CD4-positive, CD25-positive, alpha-beta regulatory T cell (primary cell): ENCODE results near the gene ACADVL. TPM values are rescaled to one million over a fixed set of nuclear protein-coding genes. Genes with fewer than 3 reads are reported as not detected.
A peak's percentile ranks its signal among the peaks of the same experiment; 100 is the strongest.

Source experiments
- ATAC-seq, 2 donors: fragments of 150-1000 bp; cut with Tn5 transposase; one replicate each; pipeline ENCODE4 v1.10.0; 2021; ENCODE audit warnings: low read depth in 2 of 2, moderate number of reproducible peaks in 2 of 2, moderate library complexity in 1 of 2
- DNase-seq, 3 donors: peaks; one replicate each; pipeline versions ENCODE4 v3.0.0 to v3.0.0-alpha.2; 2012 to 2022; ENCODE audit warnings: mixed read lengths in 1 of 3
- H3K27ac ChIP-seq: one replicate; pipeline ENCODE4 v1.7.0; 2013; ENCODE audit warnings: mild to moderate bottlenecking, low read length; ENCODE audit not compliant: insufficient read depth, poor library complexity, severe bottlenecking
- H3K27me3 ChIP-seq: one replicate; pipeline ENCODE4 v1.7.0; 2013; ENCODE audit warnings: low read length; ENCODE audit not compliant: control insufficient read depth, insufficient read depth
- H3K36me3 ChIP-seq: one replicate; pipeline ENCODE4 v1.7.0; 2013; ENCODE audit warnings: mild to moderate bottlenecking, low read length, moderate library complexity; ENCODE audit not compliant: control insufficient read depth, insufficient read depth
- H3K4me1 ChIP-seq: 2 replicates; pipeline ENCODE4 v1.7.0; 2013; ENCODE audit warnings: mild to moderate bottlenecking, low read length; ENCODE audit not compliant: insufficient read depth, control insufficient read depth, poor library complexity, severe bottlenecking
- H3K4me3 ChIP-seq: one replicate; pipeline ENCODE4 v1.7.0; 2013; ENCODE audit warnings: low read depth, mild to moderate bottlenecking, low read length, moderate library complexity
- H3K9me3 ChIP-seq, 2 experiments: 1 replicate in 1 of 2; 2 replicates in 1 of 2; pipeline ENCODE4 v1.7.0; 2013; ENCODE audit warnings: low read length in 2 of 2, mild to moderate bottlenecking in 1 of 2, moderate library complexity in 1 of 2; ENCODE audit not compliant: control insufficient read depth in 2 of 2
- H3K27ac Mint-ChIP-seq, 3 donors: one replicate each; pipeline ENCODE4 v1.8.0; 2020 to 2022; ENCODE audit warnings: mild to moderate bottlenecking in 3 of 3, mixed read lengths in 3 of 3, moderate library complexity in 2 of 3
- H3K27me3 Mint-ChIP-seq: one replicate; pipeline ENCODE4 v1.8.0; 2022; ENCODE audit warnings: mild to moderate bottlenecking, mixed read lengths
- H3K36me3 Mint-ChIP-seq: one replicate; pipeline ENCODE4 v1.8.0; 2020; ENCODE audit warnings: mixed read lengths
- H3K4me1 Mint-ChIP-seq, 4 donors: one replicate each; pipeline ENCODE4 v1.8.0; 2020 to 2022; ENCODE audit warnings: mixed read lengths in 4 of 4, mild to moderate bottlenecking in 1 of 4
- H3K4me3 Mint-ChIP-seq, 4 donors: one replicate each; pipeline ENCODE4 v1.8.0; 2020 to 2022; ENCODE audit warnings: mild to moderate bottlenecking in 4 of 4, mixed read lengths in 4 of 4, moderate library complexity in 3 of 4
- H3K9me3 Mint-ChIP-seq, 7 donors: one replicate each; pipeline ENCODE4 v1.8.0; 2020 to 2022; ENCODE audit warnings: mixed read lengths in 7 of 7, mild to moderate bottlenecking in 3 of 7, moderate library complexity in 2 of 7
- polyA plus RNA-seq, 4 donors: library from polyadenylated mRNA; unstranded; fragments of 300-500 nt; fragmentation: Illumina TruSeq; gene quantifications; one replicate each; pipeline ENCODE4 v1.2.3, GENCODE V29; 2021
- total RNA-seq: library from RNA; stranded (reverse); gene quantifications from one replicate; pipeline ENCODE4 v1.2.3, GENCODE V29; 2022

ACADVL gene
- total and polyA plus RNA-seq, 5 donors from 2014 or later: 73.6 to 277 (median 86.1) TPM

DNA sequence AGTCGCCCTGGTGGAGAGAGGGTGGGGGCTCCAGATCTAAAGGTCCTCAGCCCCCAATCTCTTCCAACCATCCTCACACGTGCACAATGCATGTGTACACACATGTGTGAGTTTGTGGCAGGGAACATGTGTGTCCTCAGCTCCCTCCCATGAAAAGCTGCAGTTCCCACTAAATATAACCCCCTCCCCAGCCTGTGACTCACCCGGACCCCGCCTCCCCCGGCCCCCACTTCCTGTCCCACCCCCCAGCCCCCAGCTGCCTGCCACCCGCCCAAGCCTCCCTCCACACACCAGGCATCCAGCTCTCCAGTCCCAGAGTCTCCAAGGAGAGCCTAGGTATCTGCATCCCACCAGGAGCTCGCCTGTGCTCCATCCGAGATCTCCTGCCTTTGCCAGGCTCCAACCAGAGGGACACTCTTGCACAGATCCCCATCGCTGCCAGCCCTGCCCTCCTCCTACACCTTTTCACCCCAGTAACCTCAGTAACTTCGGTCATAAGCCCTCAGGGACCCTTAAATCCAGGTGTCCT lies 4.0 kb upstream of the ACADVL start:
- Histone ChIP-seq H3K27ac (peak overlapping the region; percentile 97), H3K4me1 (peaks cover 57% of the 10 kb centered on the region)
- ATAC-seq: no peak

DNA sequence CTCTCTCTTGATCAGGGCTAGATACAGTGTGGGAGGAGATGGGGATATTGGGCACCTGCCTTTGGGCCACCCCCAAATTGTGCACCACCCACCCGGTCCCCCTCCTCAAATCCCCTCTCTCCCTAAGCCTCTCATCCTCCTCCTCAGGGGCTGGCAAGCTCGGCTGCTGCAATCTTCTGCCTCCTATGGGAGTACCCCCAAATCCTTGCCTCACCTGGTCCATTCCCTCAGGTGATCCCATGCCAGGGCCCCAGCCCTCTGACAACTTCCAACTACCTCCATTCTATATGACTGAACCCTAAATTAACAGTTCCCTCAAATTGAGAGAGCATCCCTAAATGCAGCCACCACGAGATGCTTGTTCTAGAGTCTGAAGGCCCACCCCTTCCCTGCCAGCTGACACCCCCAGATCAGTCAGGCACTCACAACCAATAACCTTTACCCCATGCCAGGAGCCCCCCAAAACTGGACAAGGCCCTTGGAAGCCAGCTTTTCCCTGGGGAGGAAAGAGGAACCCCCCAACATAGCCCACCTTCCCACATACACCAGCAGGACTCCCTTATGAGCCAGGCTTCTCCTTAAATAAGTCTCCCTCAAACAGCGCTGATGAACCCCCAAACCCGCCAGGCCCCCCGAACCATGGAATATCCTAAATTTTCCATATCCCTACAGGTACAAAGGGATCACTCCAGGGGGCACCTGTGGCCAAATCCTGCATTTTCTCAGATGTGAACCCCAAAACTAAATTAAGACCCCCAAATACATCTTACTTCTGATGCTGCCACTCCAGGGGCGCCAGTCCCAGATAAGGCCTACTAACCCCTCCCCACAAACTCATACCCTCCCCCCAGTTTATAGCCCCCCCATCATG lies 3.3 kb upstream of the ACADVL start:
- ATAC-seq (no peak), DNase-seq (no peak)
- peak overlapping the region; percentile 23 for H3K27ac ChIP-seq
- no peaks in the 10 kb centered on the region for H3K27me3 ChIP-seq
- H3K36me3 Mint-ChIP-seq: no peaks in the 10 kb centered on the region
- no peaks in the 10 kb centered on the region for H3K9me3 ChIP-seq
- no peaks in the 10 kb centered on the region for H3K36me3 ChIP-seq
- H3K4me3 Mint-ChIP-seq: peak overlapping the region; percentile 60 to 86 (median 72)
- peaks cover 64% of the 10 kb centered on the region for H3K4me1 ChIP-seq
- no peak overlapping the region for H3K4me3 ChIP-seq
- H3K27me3 Mint-ChIP-seq: peaks cover 18% of the 10 kb centered on the region
- H3K9me3 Mint-ChIP-seq: no peaks in the 10 kb centered on the region
- peaks cover 0 to 80% (median 41%) of the 10 kb centered on the region in 4 donors for H3K4me1 Mint-ChIP-seq
- H3K27ac Mint-ChIP-seq: peak overlapping the region; percentile 72 to 93 (median 91)

More for the DNA sequence above, 4.0 kb upstream of the ACADVL start:
- no peaks in the 10 kb centered on the region for H3K36me3 ChIP-seq
- H3K4me1 Mint-ChIP-seq: peaks cover 0 to 73% (median 35%) of the 10 kb centered on the region in 4 donors
- peaks cover 23% of the 10 kb centered on the region for H3K27me3 Mint-ChIP-seq
- H3K4me3 Mint-ChIP-seq: peak overlapping the region in 3 of 4 donors; percentile 76 to 96 (median 86)
- no peaks in the 10 kb centered on the region for H3K9me3 Mint-ChIP-seq
- no peak overlapping the region for H3K4me3 ChIP-seq
- no peaks in the 10 kb centered on the region for H3K9me3 ChIP-seq
- no peaks in the 10 kb centered on the region for H3K27me3 ChIP-seq
- H3K36me3 Mint-ChIP-seq: no peaks in the 10 kb centered on the region
- DNase-seq: no peak
- peak overlapping the region in 1 of 3 donors; percentile 93 for H3K27ac Mint-ChIP-seq

DNA sequence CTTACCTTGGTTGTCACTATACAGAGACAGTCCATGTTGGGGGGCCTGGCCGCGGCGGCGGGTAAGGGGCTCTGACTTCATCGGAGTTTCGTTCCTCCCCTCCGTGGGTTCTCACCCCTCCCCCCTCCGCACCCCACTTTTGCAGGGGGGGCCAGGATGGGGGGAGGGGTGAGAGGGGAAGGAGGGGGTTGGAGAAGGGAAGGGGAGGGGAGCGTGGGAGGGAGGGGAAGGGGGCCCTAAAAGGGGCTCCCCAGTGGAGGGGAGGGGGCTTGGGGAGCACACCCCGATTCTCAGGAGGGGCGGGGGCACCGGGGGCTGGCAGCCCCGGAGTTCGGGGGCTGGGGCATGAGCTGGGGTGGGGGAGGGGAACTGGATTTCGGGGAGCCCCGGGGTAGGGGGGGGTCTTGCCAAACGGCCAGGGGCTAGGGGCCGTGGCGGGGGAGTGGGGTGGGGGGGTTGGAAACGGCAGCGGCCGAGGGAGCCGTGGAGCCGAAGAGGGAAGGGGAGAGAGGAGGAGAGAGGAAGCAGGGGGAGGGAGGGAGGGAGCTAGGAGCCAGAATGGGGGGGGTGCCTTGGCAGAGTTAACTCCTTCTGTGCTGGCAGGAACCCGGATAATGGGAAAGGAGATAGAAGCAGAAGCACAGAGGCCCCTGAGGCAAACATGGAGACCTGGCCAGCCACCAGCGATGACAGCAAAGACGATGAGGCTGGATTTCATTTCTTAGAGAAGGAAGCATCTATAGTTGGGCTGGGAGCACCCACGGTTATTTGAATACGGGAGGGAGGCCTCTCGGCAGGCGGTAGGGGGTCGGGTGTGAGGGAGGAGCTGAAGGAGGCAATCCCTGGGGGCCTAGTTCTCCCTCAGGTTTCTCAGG lies 2.4 kb upstream of the ACADVL start:
- peak in 1 of 3 donors; percentile 28 for DNase-seq
- Mint-ChIP-seq H3K36me3 (no peaks in the 10 kb centered on the region), H3K27ac (peak overlapping the region in 2 of 3 donors; percentile 91 to 92), H3K4me3 (peak overlapping the region; percentile 11 to 96 (median 72)), H3K27me3 (peaks cover 11% of the 10 kb centered on the region), H3K4me1 (peaks cover 0 to 78% (median 40%) of the 10 kb centered on the region in 4 donors), H3K9me3 (no peaks in the 10 kb centered on the region)
- Histone ChIP-seq H3K9me3 (no peaks in the 10 kb centered on the region), H3K27ac (peak overlapping the region; percentile 60), H3K4me1 (peaks cover 70% of the 10 kb centered on the region), H3K4me3 (no peak overlapping the region), H3K27me3 (no peaks in the 10 kb centered on the region), H3K36me3 (peaks cover 3% of the 10 kb centered on the region)
- ATAC-seq: no peak

DNA sequence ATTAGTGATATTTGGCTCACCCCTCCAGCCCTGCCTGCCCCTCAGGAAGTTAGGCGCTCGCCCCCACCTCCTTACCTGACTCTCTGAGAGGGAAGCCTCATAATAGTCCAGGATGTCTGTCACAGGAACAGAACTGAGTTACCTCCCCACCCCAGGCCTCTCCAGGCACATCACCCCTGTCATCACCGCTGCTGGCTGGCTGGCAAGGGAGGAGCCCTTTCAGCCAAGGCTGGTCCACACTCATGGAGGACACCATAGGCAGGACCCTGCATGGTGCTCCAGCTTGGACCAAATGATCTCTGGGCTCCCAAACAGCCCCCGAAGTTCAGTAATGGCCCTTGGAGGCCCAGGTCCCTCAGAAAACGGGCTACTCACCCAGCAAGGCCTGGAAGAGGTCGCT lies 1.6 kb upstream of the ACADVL start:
- DNase-seq (no peak), ATAC-seq (no peak)
- peaks cover 10% of the 10 kb centered on the region for H3K36me3 ChIP-seq
- Mint-ChIP-seq H3K4me1 (peaks cover 0 to 76% (median 39%) of the 10 kb centered on the region in 4 donors), H3K4me3 (peak overlapping the region; percentile 51 to 96 (median 72)), H3K9me3 (no peaks in the 10 kb centered on the region), H3K27ac (peak overlapping the region in 1 of 3 donors; percentile 62), H3K36me3 (no peaks in the 10 kb centered on the region), H3K27me3 (peaks cover 11% of the 10 kb centered on the region)
- H3K9me3 ChIP-seq: no peaks in the 10 kb centered on the region
- no peak overlapping the region for H3K4me3 ChIP-seq
- H3K4me1 ChIP-seq: peaks cover 70% of the 10 kb centered on the region
- no peaks in the 10 kb centered on the region for H3K27me3 ChIP-seq
- peak overlapping the region; percentile 60 for H3K27ac ChIP-seq

DNA sequence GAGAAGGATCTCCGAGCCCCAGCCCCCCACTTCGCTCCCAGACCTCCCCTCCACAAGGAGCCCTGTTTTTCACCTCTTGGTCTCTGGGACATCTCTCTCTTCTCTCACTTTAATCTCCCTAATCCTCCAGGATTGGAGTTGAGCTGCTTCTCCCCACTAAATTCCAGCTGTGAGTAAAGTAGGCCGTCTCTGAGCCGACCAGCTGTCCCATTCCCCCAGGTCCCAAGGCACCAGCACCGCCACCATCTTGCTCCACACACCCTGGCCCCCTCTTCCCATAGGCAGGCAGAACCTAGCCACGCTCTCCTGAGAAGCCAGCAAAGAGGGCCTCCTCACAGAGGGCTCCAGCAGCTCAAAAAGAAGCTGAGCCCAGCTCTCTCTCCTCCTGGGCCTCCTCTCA lies 980 bp upstream of the ACADVL start:
- Histone ChIP-seq H3K4me1 (peaks cover 65% of the 10 kb centered on the region), H3K27me3 (no peaks in the 10 kb centered on the region), H3K27ac (peak overlapping the region; percentile 83), H3K4me3 (no peak overlapping the region), H3K9me3 (no peaks in the 10 kb centered on the region), H3K36me3 (peaks cover 16% of the 10 kb centered on the region)
- ATAC-seq: no peak
- Mint-ChIP-seq H3K27me3 (peaks cover 11% of the 10 kb centered on the region), H3K27ac (peak overlapping the region; percentile 55 to 91 (median 79)), H3K4me3 (peak overlapping the region in 3 of 4 donors; percentile 73 to 96 (median 89)), H3K9me3 (no peaks in the 10 kb centered on the region), H3K36me3 (peaks cover 5% of the 10 kb centered on the region), H3K4me1 (peaks cover 0 to 70% (median 35%) of the 10 kb centered on the region in 4 donors)
- DNase-seq: no peak

DNA sequence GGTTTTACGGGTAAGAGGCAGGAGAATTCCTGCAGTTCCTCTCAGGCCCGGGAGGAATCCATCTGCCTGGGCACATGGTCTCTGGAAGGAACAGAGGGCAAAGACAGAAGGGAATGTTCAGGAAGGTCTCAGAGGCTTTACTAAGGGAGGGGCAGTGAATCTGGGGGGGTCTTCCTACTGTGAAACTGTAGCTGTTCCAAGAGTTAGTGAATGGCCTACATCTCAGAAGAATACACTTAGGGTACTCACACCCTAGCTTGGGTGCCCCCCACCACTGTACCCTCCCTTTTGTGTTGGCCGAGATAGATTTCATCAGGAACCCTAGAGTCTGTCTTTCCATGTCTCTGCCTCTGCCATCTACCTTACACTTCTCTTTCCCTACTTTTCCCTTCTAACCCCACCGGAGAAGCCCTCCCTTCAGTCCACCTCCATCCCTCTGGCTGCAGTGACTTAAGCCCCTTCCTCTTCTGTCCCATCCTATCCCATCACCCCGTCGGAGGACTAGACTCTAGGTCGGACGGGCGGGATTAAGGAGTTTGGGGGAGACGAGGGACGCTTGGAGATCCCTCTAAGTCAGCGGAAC lies 418 bp upstream of the ACADVL start:
- Mint-ChIP-seq H3K27ac (peak overlapping the region; percentile 91 to 97 (median 97)), H3K9me3 (no peaks in the 10 kb centered on the region), H3K4me3 (peak overlapping the region; percentile 89 to 96 (median 94)), H3K36me3 (peaks cover 9% of the 10 kb centered on the region), H3K27me3 (peaks cover 6% of the 10 kb centered on the region), H3K4me1 (peaks cover 0 to 65% (median 33%) of the 10 kb centered on the region in 4 donors)
- DNase-seq: no peak
- Histone ChIP-seq H3K4me1 (peaks cover 60% of the 10 kb centered on the region), H3K27ac (peak overlapping the region; percentile 83), H3K36me3 (peaks cover 19% of the 10 kb centered on the region), H3K9me3 (no peaks in the 10 kb centered on the region), H3K27me3 (no peaks in the 10 kb centered on the region), H3K4me3 (peak overlapping the region; percentile 75)
- no peak for ATAC-seq
